ENCODE data around the gene ARID1B. TPM values are rescaled to one million over a fixed set of nuclear protein-coding genes. Genes with fewer than 3 reads are reported as not detected.

Gene ARID1B
- total and polyA plus RNA-seq, 11 donors: 15.3 to 76.1 (median 40.7) TPM

- Histone ChIP-seq H3K4me3 (no peak overlapping the region), H3K9me3 (no peaks in the 10 kb centered on the region), H3K27ac (no peak overlapping the region), H3K4me1 (peaks cover 0 to 63% (median 26%) of the 10 kb centered on the region in 12 donors), H3K36me3 (peaks cover 0 to 4% (median 0%) of the 10 kb centered on the region in 9 donors), H3K27me3 (no peaks in the 10 kb centered on the region)
- WGBS, 4 donors: 96 to 98% (median 97%) methylated on average over 5 of the region's 5 CpGs
- DNase-seq (no peak), ATAC-seq (no peak)
- intact Hi-C loops (cut with DNase I): no loop called here
- no peak for TF ChIP-seq POLR2A (IDR thresholded peaks at IDR 0.05)
Observed at GRCh38 chr6:157095569-157095968, 318.4 kb downstream of the ARID1B start.

- H3K4me1 ChIP-seq: peaks cover 0 to 64% (median 27%) of the 10 kb centered on the region in 12 donors
- 85 to 93% (median 90%) methylated on average over 6 of the region's 6 CpGs for WGBS, 4 donors
- peaks cover 0 to 4% (median 0%) of the 10 kb centered on the region in 9 donors for H3K36me3 ChIP-seq
- TF ChIP-seq POLR2A (IDR thresholded peaks at IDR 0.05): no peak
- TF ChIP-seq CTCF (IDR thresholded peaks at IDR 0.05): no peak
- no peak overlapping the region for H3K27ac ChIP-seq
- H3K9me3 ChIP-seq: no peaks in the 10 kb centered on the region
- ATAC-seq (no peak), DNase-seq (no peak)
- no peak overlapping the region for H3K4me3 ChIP-seq
- no peaks in the 10 kb centered on the region for H3K27me3 ChIP-seq
- intact Hi-C loops (cut with DNase I): no loop called here
Observed at GRCh38 chr6:157096105-157096504, 318.9 kb downstream of the ARID1B start.

DNA sequence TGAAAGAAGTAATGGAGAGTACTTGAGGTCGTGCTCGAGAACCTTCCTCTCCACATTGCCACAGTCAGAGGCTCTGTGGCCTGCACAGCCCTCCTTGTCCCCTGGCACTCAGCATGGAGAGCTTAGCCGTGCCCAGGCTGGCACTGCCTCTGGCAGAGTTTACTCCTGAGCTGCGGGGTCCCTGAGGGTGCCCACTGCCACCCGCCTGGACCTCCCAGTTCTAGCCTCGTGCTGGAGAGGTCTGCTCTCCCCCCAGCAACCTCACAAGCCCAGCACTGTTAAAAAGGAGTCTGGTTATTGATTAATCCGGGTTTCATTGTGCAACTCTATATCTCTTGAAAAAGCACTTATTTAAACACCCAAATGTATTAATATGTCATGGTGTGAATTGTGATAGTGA, 319.3 kb downstream of the ARID1B start:
- no peak for TF ChIP-seq CTCF (IDR thresholded peaks at IDR 0.05)
- TF ChIP-seq POLR2A (IDR thresholded peaks at IDR 0.05): no peak
- DNase-seq (peak in 1 of 5 donors; percentile 46), ATAC-seq (peak; percentile 59 to 75 (median 64))
- Histone ChIP-seq H3K9me3 (no peaks in the 10 kb centered on the region), H3K4me1 (peaks cover 0 to 62% (median 27%) of the 10 kb centered on the region in 12 donors), H3K27me3 (no peaks in the 10 kb centered on the region), H3K27ac (no peak overlapping the region), H3K4me3 (no peak overlapping the region), H3K36me3 (peaks cover 0 to 4% (median 0%) of the 10 kb centered on the region in 9 donors)
- WGBS, 4 donors: 53 to 79% (median 72%) methylated on average over 7 of the region's 7 CpGs
- intact Hi-C loops (cut with DNase I): no loop called here

DNA sequence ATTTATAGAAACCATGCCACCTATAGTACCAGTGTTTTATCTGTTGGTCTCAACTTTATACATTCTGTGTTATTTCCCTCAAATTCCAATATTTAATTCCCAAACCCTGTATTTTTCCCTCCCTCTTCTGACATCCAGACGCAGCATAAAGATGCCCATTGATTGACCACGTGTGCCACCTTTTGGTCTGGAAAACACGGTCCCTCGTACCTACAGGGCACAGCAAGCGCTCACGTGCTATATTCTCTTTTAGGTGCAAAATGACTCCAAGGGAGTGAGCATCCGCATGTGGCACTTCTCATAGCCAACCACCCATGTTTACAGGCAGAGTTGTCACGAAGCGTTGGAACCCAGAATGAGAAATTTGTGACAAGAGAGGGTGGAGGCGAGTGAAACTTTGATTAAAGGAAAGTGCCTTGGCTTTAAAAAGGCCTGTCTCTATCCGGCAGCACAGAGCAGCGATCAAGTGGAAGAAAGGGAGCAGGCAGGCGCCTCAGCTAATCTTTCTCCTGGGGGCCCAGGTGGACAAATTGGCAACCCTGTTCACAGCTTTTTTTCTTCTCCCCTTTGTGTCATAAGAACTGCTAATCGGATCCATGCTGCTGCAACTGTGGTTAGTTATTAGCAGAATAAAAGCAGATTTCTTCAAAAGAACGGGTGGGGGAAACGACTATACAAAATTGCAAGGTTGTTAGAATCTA, 320.2 kb downstream of the ARID1B start:
- no peak for DNase-seq
- intact Hi-C loops (cut with DNase I): no loop called here
- Histone ChIP-seq H3K36me3 (peaks cover 0 to 4% (median 0%) of the 10 kb centered on the region in 9 donors), H3K9me3 (no peaks in the 10 kb centered on the region), H3K27ac (no peak overlapping the region), H3K4me1 (peaks cover 0 to 55% (median 20%) of the 10 kb centered on the region in 12 donors), H3K4me3 (no peak overlapping the region), H3K27me3 (no peaks in the 10 kb centered on the region)
- TF ChIP-seq CTCF (IDR thresholded peaks at IDR 0.05) (no peak), POLR2A (IDR thresholded peaks at IDR 0.05) (no peak)
- WGBS, 4 donors: 69 to 80% (median 74%) methylated on average over 16 of the region's 16 CpGs
- no peak for ATAC-seq
